ENCODE data around the gene RAD51B.

DNA sequence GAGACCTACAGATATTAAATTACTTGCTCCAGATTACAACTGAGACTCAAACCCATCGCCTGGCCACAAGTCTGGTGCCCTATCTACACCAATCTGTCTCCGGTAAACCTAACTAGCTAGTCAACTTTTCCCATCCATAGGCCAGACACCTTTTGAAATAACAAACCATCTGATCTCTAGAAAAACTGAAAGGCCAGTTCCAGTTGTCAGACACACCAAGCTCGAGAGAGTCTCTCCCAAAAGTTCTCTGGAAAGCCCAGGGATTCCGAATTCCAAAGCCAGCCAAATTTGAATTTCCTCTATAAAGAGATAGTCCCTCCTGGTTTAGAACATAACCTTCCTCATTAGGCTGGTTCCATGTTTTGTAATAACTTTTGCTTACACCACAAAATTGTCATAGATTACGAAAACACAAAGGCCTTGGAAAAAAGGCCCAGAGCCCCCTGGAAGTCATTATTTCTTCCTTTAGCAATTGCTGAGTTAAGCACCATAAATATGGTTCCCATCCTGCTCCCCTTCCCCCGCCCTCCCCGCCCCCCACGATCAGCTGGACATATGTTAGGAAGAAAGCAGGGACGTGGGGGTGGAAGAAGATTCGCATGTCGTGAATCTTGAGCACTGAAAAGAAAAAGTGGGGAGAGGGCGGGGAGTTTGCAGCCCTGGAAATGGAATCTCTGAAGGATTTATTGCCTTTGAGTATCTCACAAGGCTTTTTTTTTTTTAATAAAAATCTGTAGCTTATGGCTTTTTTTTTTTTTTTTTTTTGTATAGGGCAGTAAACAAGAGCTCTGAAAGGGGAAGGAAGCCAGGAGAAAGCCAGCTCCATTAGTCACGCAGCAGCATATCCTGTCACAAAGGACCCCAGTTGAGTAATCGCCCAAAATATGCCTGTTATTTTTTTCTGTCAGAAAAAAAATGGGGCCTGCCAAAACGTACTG lies 862.9 kb downstream of the RAD51B start:
- TF ChIP-seq, protein P1, sequence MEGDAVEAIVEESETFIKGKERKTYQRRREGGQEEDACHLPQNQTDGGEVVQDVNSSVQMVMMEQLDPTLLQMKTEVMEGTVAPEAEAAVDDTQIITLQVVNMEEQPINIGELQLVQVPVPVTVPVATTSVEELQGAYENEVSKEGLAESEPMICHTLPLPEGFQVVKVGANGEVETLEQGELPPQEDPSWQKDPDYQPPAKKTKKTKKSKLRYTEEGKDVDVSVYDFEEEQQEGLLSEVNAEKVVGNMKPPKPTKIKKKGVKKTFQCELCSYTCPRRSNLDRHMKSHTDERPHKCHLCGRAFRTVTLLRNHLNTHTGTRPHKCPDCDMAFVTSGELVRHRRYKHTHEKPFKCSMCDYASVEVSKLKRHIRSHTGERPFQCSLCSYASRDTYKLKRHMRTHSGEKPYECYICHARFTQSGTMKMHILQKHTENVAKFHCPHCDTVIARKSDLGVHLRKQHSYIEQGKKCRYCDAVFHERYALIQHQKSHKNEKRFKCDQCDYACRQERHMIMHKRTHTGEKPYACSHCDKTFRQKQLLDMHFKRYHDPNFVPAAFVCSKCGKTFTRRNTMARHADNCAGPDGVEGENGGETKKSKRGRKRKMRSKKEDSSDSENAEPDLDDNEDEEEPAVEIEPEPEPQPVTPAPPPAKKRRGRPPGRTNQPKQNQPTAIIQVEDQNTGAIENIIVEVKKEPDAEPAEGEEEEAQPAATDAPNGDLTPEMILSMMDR (conservative IDR thresholded peaks at IDR 0.05; ENCODE audit: low read depth, low read length) = no peak
- no peak for TF ChIP-seq EZH2 (IDR thresholded peaks at IDR 0.05; ENCODE audit: borderline replicate concordance, low read depth, low read length, poor library complexity, severe bottlenecking)

Data from A673 (cell line).